HG03103 (cell line): ENCODE measurements around the gene SCUBE2.

ENCODE experiments used
- ATAC-seq: cut with Tn5 transposase; IDR thresholded peaks from one replicate; pipeline ENCODE4 v1.9.1; 2021; ENCODE audit warnings: low read depth; ENCODE audit not compliant: unreplicated experiment

SCUBE2 gene

DNA sequence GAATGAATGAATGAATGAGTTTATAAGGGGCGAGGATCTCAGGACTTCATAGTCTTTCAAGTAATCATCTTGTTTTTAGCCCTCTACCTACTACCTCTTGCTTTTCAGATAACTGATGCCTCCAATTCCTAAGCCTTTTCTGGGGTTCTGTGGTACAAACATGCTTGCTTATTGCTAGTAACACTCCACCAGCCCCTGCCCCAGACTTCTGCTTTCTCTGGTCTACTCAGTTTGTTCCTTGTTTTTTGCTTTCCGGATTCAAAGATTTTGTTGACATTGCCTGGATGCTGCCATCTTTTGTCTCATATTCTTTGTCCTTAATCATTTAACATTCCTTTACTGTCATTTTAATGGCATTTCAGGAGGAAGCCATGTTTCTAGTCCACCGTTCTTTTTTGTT is 118.3 kb downstream of the SCUBE2 start:
- no peak for ATAC-seq

- ATAC-seq, result no peak
These were observed 119.5 kb downstream of the SCUBE2 start for GRCh38 chr11:8971924-8972316.

GRCh38 chr11:8971196-8971923 is 120.0 kb downstream of the SCUBE2 start:
- ATAC-seq, result no peak
